HCT116 (cell line): Measurements from ENCODE around the gene ALK. TPM values are rescaled to one million over a fixed set of nuclear protein-coding genes. Genes with fewer than 3 reads are reported as not detected.

Experiments
- ATAC-seq: fragments of 200-7000 bp; cut with Tn5 transposase; 2 replicates; pipeline ENCODE4 v1.9.1; 2020; ENCODE audit warnings: mild to moderate bottlenecking, moderate library complexity
- BruUV-seq: library from RNA; stranded (reverse); fragments of 400-500 nt; replicated peaks from 2 replicates; lab custom pipeline; 2021; lab: Mats Ljungman, UMichigan
- CTCF ChIA-PET: fragments of 300-600 bp; sonication (Branson Sonifier 250); formaldehyde crosslinking; loops from one replicate; lab custom pipeline; 2021; ENCODE audit warnings: antibody characterized with exemption; lab: Charles Lee
- POLR2A ChIA-PET: fragments of 300-600, 350-600 bp; sonication (Branson Sonifier 250); formaldehyde crosslinking; loops from one replicate; lab custom pipeline; 2021; ENCODE audit warnings: antibody characterized with exemption; lab: Charles Lee
- RAD21 ChIA-PET, 2 experiments: fragments of 300-600 bp; sonication (Branson Sonifier 250); formaldehyde crosslinking; loops; one replicate each; lab custom pipeline; 2023; ENCODE audit warnings: low total read pairs in 2 of 2; ENCODE audit not compliant: uncharacterized antibody in 2 of 2, unreplicated experiment in 2 of 2, low non-redundant PET in 1 of 2; lab: Charles Lee
- DNase-seq: peaks from one replicate; pipeline ENCODE4 v3.0.0-alpha.2; 2010; ENCODE audit warnings: low read depth, low spot score
- H2AFZ ChIP-seq: fragments of 200-600 bp; shearing (Covaris generic), sonication (generic); 2 replicates; pipeline ENCODE4 v1.6.1; 2017; ENCODE audit warnings: low read depth, mixed run types, mixed read lengths, antibody characterized with exemption, low read length; ENCODE audit not compliant: poor library complexity, severe bottlenecking
- H3K27ac ChIP-seq: 2 replicates; pipeline ENCODE4 v1.5.1; 2012; ENCODE audit warnings: low read depth, low read length
- H3K27me3 ChIP-seq: fragments of 200-600 bp; sonication (generic); 2 replicates; pipeline ENCODE4 v1.6.1; 2016; ENCODE audit warnings: mixed run types, low read length, mixed read lengths; ENCODE audit not compliant: insufficient read depth
- H3K36me3 ChIP-seq, 2 experiments: fragments of 200-500 bp in 1 of 2; fragments of 200-600 bp in 1 of 2; sonication (Bioruptor generic) in 1 of 2; sonication (generic) in 1 of 2; 2 replicates each; pipeline versions ENCODE4 v1.5.1 to v1.6.1; 2014 to 2016; ENCODE audit warnings: low read length in 2 of 2, inconsistent platforms in 1 of 2, mixed read lengths in 1 of 2, mixed run types in 1 of 2; ENCODE audit not compliant: insufficient read depth in 2 of 2, control insufficient read depth in 1 of 2
- H3K4me1 ChIP-seq, 2 experiments: fragments of 200-600 bp in 1 of 2; sonication (generic) in 1 of 2; 2 replicates each; pipeline versions ENCODE4 v1.5.1 to v1.6.1; 2012 to 2017; ENCODE audit warnings: low read length in 2 of 2, inconsistent platforms in 1 of 2, mild to moderate bottlenecking in 1 of 2, mixed read lengths in 1 of 2, mixed run types in 1 of 2, moderate library complexity in 1 of 2; ENCODE audit not compliant: insufficient read depth in 2 of 2, control insufficient read depth in 1 of 2
- H3K4me2 ChIP-seq: fragments of 200-600 bp; sonication (generic); 2 replicates; pipeline ENCODE4 v1.6.1; 2017; ENCODE audit warnings: mixed run types, low read length, mixed read lengths
- H3K4me3 ChIP-seq, 2 experiments: fragments of 200-600 bp in 1 of 2; sonication (generic) in 1 of 2; replicated peaks in 1 of 2; 2 replicates each; pipeline ENCODE4 v1.5.1; 2011 to 2016; ENCODE audit warnings: low read length in 2 of 2, control low read depth in 1 of 2, low read depth in 1 of 2, mild to moderate bottlenecking in 1 of 2, mixed read lengths in 1 of 2, mixed run types in 1 of 2
- H3K79me2 ChIP-seq: fragments of 200-600 bp; sonication (generic); 2 replicates; pipeline ENCODE4 v1.6.1; 2017; ENCODE audit warnings: mild to moderate bottlenecking, mixed run types, low read length, moderate library complexity, mixed read lengths; ENCODE audit not compliant: insufficient read depth
- H3K9ac ChIP-seq: fragments of 200-600 bp; sonication (generic); 2 replicates; pipeline ENCODE4 v1.6.1; 2016; ENCODE audit warnings: low read length, mixed read lengths
- H3K9me2 ChIP-seq: fragments of 200-600 bp; sonication (generic), shearing (Covaris generic); 2 replicates; pipeline ENCODE4 v1.6.1; 2017; ENCODE audit warnings: mixed run types, mild to moderate bottlenecking, moderate library complexity; ENCODE audit not compliant: insufficient read depth
- H3K9me3 ChIP-seq, 2 experiments: fragments of 200-500 bp in 1 of 2; fragments of 200-600 bp in 1 of 2; sonication (Bioruptor generic) in 1 of 2; sonication (generic) in 1 of 2; 2 replicates each; pipeline ENCODE4 v1.6.1; 2014 to 2017; ENCODE audit warnings: low read length in 2 of 2, mixed read lengths in 2 of 2, inconsistent platforms in 1 of 2, low read depth in 1 of 2, mild to moderate bottlenecking in 1 of 2, mixed run types in 1 of 2, moderate library complexity in 1 of 2; ENCODE audit not compliant: control insufficient read depth in 1 of 2, insufficient read depth in 1 of 2
- H4K20me1 ChIP-seq: fragments of 200-600 bp; sonication (generic), shearing (Covaris generic); 2 replicates; pipeline ENCODE4 v1.6.1; 2017; ENCODE audit warnings: mixed run types, mild to moderate bottlenecking, moderate library complexity; ENCODE audit not compliant: insufficient read depth
- CBX3 ChIP-seq: IDR thresholded peaks from 2 replicates; pipeline ENCODE4 v1.6.1; 2012; ENCODE audit warnings: low read depth
- CEBPB ChIP-seq: IDR thresholded peaks from 2 replicates; pipeline ENCODE4 v1.6.1; 2012; ENCODE audit warnings: low read depth
- EGR1 ChIP-seq: IDR thresholded peaks from 2 replicates; pipeline ENCODE4 v1.6.1; 2012; ENCODE audit warnings: low read depth
- ELF1 ChIP-seq: IDR thresholded peaks from 2 replicates; pipeline ENCODE4 v1.6.1; 2012; ENCODE audit warnings: low read depth, borderline replicate concordance
- EZH2 ChIP-seq: fragments of 200-600 bp; sonication (generic); IDR thresholded peaks from 2 replicates; pipeline ENCODE4 v1.6.1; 2017; ENCODE audit warnings: antibody characterized with exemption, mixed run types
- EZH2phosphoT487 ChIP-seq: fragments of 200-600 bp; IDR thresholded peaks from 2 replicates; pipeline ENCODE4 v1.6.1; 2018; ENCODE audit warnings: antibody characterized with exemption, borderline replicate concordance
- FOSL1 ChIP-seq: IDR thresholded peaks from 2 replicates; pipeline ENCODE4 v1.6.1; 2012; ENCODE audit warnings: low read depth
- JUND ChIP-seq: IDR thresholded peaks from 2 replicates; pipeline ENCODE4 v1.6.1; 2012
- POLR2AphosphoS5 ChIP-seq: IDR thresholded peaks from 2 replicates; pipeline ENCODE4 v1.6.1; 2011; ENCODE audit warnings: mild to moderate bottlenecking, low read depth, low read length, moderate library complexity
- RAD21 ChIP-seq: IDR thresholded peaks from 2 replicates; pipeline ENCODE4 v1.6.1; 2012; ENCODE audit warnings: low read depth, mild to moderate bottlenecking
- SIN3A ChIP-seq: IDR thresholded peaks from 2 replicates; pipeline ENCODE4 v1.6.1; 2012; ENCODE audit warnings: low read depth
- TCF7L2 ChIP-seq: IDR thresholded peaks from 2 replicates; pipeline ENCODE4 v1.7.0; 2011; ENCODE audit warnings: borderline replicate concordance, inconsistent platforms; ENCODE audit not compliant: insufficient read depth, insufficient read length; ENCODE audit errors: extremely low read depth
- ZFX ChIP-seq: fragments of 450-650 bp; IDR thresholded peaks from 2 replicates; pipeline ENCODE4 v1.6.1; 2017
- ZNF274 ChIP-seq: fragments of 200-500 bp; sonication (Bioruptor generic); IDR thresholded peaks from 2 replicates; pipeline ENCODE4 v1.6.1; 2014; ENCODE audit warnings: mild to moderate bottlenecking, low read depth, low read length, inconsistent platforms
- intact Hi-C: fragments of 100-400 bp; cut with micrococcal nuclease; formaldehyde crosslinking; loops from 2 replicates; pipeline ENCODE4 v1.10.0; 2022
- total RNA-seq: library from RNA; stranded (reverse); gene quantifications from one replicate; pipeline ENCODE4 v1.2.1, GENCODE V29; 2021; ENCODE audit not compliant: unreplicated experiment
- TF ChIP-seq, protein P1 (sequence below), 3 experiments: fragments of 200-600 bp in 1 of 3; sonication (generic) in 1 of 3; IDR thresholded peaks in 2 of 3; conservative IDR thresholded peaks in 1 of 3; 2 replicates each; pipeline ENCODE4 v1.5.1; 2012 to 2017; ENCODE audit warnings: low read depth in 2 of 3, low read length in 2 of 3, antibody characterized with exemption in 1 of 3, borderline replicate concordance in 1 of 3, control low read depth in 1 of 3, mild to moderate bottlenecking in 1 of 3, mixed read lengths in 1 of 3, mixed run types in 1 of 3, moderate library complexity in 1 of 3; ENCODE audit not compliant: insufficient read depth in 1 of 3
- TF ChIP-seq, protein P2 (sequence below): IDR thresholded peaks from 2 replicates; pipeline ENCODE4 v1.6.1; 2012; ENCODE audit warnings: low read depth
- TF ChIP-seq, protein P3 (sequence below): IDR thresholded peaks from 2 replicates; pipeline ENCODE4 v1.6.1; 2011; ENCODE audit warnings: mild to moderate bottlenecking, low read length, moderate library complexity; ENCODE audit not compliant: insufficient replicate concordance; ENCODE audit errors: extremely low read depth
- TF ChIP-seq, protein P4 (sequence below): IDR thresholded peaks from 2 replicates; pipeline ENCODE4 v1.6.1; 2012

The ALK gene
- total RNA-seq, 1 experiment from 2014 or later, result not detected

DNA sequence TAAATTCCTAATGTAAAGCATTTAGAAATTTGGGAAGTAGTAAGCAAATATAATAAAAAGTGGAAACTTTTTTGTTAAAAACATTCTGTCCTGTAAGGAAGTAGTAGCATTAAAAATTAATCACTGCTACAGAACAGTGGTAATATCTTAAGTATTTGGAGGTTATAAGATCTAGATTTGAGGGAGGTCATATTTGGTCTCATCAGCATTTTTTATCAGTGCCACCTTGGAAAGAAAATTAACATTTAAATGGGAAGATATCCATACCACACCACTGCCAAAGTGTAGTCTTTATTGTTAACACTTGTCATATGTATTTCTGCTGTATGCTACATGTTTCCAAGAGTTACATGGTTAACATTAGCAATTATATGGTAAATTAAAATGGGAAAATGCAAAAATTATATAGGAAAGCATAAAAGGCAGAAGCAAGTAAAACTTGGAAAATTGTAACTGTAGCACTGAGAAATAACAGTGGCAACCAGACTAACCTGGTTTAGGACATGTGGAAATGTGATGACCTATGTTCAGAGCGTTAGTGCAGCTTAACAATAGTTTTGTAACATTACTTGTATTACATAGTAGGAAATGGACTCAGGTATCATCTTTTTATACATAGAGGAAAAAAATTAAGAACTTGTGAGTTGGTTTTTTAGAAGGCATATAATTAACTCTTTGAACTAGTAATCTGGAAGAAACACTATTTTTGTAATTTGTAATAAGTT lies 759.0 kb downstream of the ALK start:
- Histone ChIP-seq H3K27me3 (no peaks in the 10 kb centered on the region), H3K27ac (no peak overlapping the region), H3K36me3 (no peaks in the 10 kb centered on the region), H3K9me2 (no peaks in the 10 kb centered on the region), H4K20me1 (no peaks in the 10 kb centered on the region), H3K79me2 (no peaks in the 10 kb centered on the region), H3K9ac (no peak overlapping the region), H3K9me3 (no peaks in the 10 kb centered on the region), H3K4me2 (no peak overlapping the region), H2AFZ (no peak overlapping the region), H3K4me3 (no peak overlapping the region), H3K4me1 (peaks cover 0 to 7% of the 10 kb centered on the region in 2 experiments; a peak in 2 of 4 replicates)
- ChIA-PET POLR2A (no interaction called here), RAD21 (no interaction called here), CTCF (no interaction called here)
- no peak for ATAC-seq
- intact Hi-C loops, result no loop called here
- no peak for TF ChIP-seq ZFX
- TF ChIP-seq EGR1, result no peak
- TF ChIP-seq TCF7L2, result no peak
- no peak for TF ChIP-seq FOSL1
- no peak for TF ChIP-seq ELF1
- TF ChIP-seq EZH2phosphoT487, result no peak
- no peak for TF ChIP-seq POLR2AphosphoS5
- no peak for TF ChIP-seq ZNF274
- TF ChIP-seq CBX3, result no peak
- TF ChIP-seq, protein P1, sequence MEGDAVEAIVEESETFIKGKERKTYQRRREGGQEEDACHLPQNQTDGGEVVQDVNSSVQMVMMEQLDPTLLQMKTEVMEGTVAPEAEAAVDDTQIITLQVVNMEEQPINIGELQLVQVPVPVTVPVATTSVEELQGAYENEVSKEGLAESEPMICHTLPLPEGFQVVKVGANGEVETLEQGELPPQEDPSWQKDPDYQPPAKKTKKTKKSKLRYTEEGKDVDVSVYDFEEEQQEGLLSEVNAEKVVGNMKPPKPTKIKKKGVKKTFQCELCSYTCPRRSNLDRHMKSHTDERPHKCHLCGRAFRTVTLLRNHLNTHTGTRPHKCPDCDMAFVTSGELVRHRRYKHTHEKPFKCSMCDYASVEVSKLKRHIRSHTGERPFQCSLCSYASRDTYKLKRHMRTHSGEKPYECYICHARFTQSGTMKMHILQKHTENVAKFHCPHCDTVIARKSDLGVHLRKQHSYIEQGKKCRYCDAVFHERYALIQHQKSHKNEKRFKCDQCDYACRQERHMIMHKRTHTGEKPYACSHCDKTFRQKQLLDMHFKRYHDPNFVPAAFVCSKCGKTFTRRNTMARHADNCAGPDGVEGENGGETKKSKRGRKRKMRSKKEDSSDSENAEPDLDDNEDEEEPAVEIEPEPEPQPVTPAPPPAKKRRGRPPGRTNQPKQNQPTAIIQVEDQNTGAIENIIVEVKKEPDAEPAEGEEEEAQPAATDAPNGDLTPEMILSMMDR (IDR thresholded peaks at IDR 0.05 in 2 of 3, conservative IDR thresholded peaks at IDR 0.05 in 1 of 3; ENCODE audit: borderline replicate concordance in 1 of 3, insufficient read depth in 1 of 3, low read depth in 2 of 3, low read length in 2 of 3), result no peak
- TF ChIP-seq RAD21, result no peak
- no peak for TF ChIP-seq CEBPB
- TF ChIP-seq EZH2, result no peak
- no peak for TF ChIP-seq JUND
- TF ChIP-seq, protein P2, sequence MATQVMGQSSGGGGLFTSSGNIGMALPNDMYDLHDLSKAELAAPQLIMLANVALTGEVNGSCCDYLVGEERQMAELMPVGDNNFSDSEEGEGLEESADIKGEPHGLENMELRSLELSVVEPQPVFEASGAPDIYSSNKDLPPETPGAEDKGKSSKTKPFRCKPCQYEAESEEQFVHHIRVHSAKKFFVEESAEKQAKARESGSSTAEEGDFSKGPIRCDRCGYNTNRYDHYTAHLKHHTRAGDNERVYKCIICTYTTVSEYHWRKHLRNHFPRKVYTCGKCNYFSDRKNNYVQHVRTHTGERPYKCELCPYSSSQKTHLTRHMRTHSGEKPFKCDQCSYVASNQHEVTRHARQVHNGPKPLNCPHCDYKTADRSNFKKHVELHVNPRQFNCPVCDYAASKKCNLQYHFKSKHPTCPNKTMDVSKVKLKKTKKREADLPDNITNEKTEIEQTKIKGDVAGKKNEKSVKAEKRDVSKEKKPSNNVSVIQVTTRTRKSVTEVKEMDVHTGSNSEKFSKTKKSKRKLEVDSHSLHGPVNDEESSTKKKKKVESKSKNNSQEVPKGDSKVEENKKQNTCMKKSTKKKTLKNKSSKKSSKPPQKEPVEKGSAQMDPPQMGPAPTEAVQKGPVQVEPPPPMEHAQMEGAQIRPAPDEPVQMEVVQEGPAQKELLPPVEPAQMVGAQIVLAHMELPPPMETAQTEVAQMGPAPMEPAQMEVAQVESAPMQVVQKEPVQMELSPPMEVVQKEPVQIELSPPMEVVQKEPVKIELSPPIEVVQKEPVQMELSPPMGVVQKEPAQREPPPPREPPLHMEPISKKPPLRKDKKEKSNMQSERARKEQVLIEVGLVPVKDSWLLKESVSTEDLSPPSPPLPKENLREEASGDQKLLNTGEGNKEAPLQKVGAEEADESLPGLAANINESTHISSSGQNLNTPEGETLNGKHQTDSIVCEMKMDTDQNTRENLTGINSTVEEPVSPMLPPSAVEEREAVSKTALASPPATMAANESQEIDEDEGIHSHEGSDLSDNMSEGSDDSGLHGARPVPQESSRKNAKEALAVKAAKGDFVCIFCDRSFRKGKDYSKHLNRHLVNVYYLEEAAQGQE, result no peak
- TF ChIP-seq, protein P3, sequence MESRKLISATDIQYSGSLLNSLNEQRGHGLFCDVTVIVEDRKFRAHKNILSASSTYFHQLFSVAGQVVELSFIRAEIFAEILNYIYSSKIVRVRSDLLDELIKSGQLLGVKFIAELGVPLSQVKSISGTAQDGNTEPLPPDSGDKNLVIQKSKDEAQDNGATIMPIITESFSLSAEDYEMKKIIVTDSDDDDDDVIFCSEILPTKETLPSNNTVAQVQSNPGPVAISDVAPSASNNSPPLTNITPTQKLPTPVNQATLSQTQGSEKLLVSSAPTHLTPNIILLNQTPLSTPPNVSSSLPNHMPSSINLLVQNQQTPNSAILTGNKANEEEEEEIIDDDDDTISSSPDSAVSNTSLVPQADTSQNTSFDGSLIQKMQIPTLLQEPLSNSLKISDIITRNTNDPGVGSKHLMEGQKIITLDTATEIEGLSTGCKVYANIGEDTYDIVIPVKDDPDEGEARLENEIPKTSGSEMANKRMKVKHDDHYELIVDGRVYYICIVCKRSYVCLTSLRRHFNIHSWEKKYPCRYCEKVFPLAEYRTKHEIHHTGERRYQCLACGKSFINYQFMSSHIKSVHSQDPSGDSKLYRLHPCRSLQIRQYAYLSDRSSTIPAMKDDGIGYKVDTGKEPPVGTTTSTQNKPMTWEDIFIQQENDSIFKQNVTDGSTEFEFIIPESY, result no peak
- TF ChIP-seq, protein P4, sequence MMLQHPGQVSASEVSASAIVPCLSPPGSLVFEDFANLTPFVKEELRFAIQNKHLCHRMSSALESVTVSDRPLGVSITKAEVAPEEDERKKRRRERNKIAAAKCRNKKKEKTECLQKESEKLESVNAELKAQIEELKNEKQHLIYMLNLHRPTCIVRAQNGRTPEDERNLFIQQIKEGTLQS, result no peak
- TF ChIP-seq SIN3A, result no peak
- BruUV-seq, result no TSS peak
- no peak for DNase-seq
